HEK293 (cell line): Measurements from ENCODE around the gene GPR149.
"Not testable (repeated sequence)": the region's sequence is repeated elsewhere in the genome, so short reads cannot be mapped to it uniquely, and the experiment has no call there.

Experiments used
- CTCF ChIA-PET: fragments of 350-600 bp; formaldehyde crosslinking; extraction: SDS; loops from one replicate; lab custom pipeline; 2021; ENCODE audit warnings: antibody characterized with exemption; lab: Yijun Ruan, JAX
- POLR2A ChIA-PET: fragments of 300-600 bp; formaldehyde crosslinking; extraction: SDS; loops from one replicate; lab custom pipeline; 2020; ENCODE audit warnings: antibody characterized with exemption, inconsistent platforms; lab: Yijun Ruan, JAX
- H3K27ac ChIP-seq: fragments of 200-500 bp; sonication (Bioruptor generic); 2 replicates; pipeline ENCODE4 v1.5.1; 2014; ENCODE audit warnings: low read depth, low read length, control low read depth, inconsistent platforms; ENCODE audit errors: extremely low read depth
- H3K36me3 ChIP-seq, 2 experiments: fragments of 200-500 bp in 1 of 2; sonication (Bioruptor generic) in 1 of 2; 1 replicate in 1 of 2; 2 replicates in 1 of 2; pipeline ENCODE4 v1.5.1; 2014 to 2017; ENCODE audit warnings: inconsistent platforms in 2 of 2, low read length in 2 of 2; ENCODE audit not compliant: control insufficient read depth in 2 of 2, insufficient read depth in 1 of 2
- H3K4me1 ChIP-seq: fragments of 200-500 bp; sonication (Bioruptor generic); 2 replicates; pipeline ENCODE4 v1.5.1; 2014; ENCODE audit warnings: mild to moderate bottlenecking, low read length, inconsistent platforms; ENCODE audit not compliant: control insufficient read depth, insufficient read depth
- H3K4me3 ChIP-seq: 2 replicates; pipeline ENCODE4 v1.5.1; 2011; ENCODE audit warnings: low read depth, mild to moderate bottlenecking, control low read depth, low read length, moderate library complexity
- H3K9me3 ChIP-seq: fragments of 200-500 bp; sonication (Bioruptor generic); 2 replicates; pipeline ENCODE4 v1.5.1; 2014; ENCODE audit warnings: low read depth, low read length, inconsistent platforms; ENCODE audit not compliant: control insufficient read depth, insufficient read depth
- GLIS2 ChIP-seq: fragments of 450-650 bp; formaldehyde crosslinking; IDR thresholded peaks from 2 replicates; pipeline ENCODE4 v1.5.1; 2016; ENCODE audit warnings: missing biosample characterization, missing genetic modification characterization
- HOXC10 ChIP-seq: sonication (generic); formaldehyde crosslinking; IDR thresholded peaks from 2 replicates; pipeline ENCODE4 v1.8.1; 2023; ENCODE audit warnings: mild to moderate bottlenecking, missing genetic modification reagents
- MEIS1 ChIP-seq: sonication (generic); formaldehyde crosslinking; IDR thresholded peaks from 2 replicates; pipeline ENCODE4 v1.8.1; 2022; ENCODE audit warnings: missing genetic modification reagents, mild to moderate bottlenecking, borderline replicate concordance
- PRDM1 ChIP-seq: fragments of 450-650 bp; formaldehyde crosslinking; IDR thresholded peaks from 2 replicates; pipeline ENCODE4; 2016; ENCODE audit warnings: missing biosample characterization, missing genetic modification characterization
- SALL2 ChIP-seq: fragments of 450-650 bp; formaldehyde crosslinking; IDR thresholded peaks from 2 replicates; pipeline ENCODE4 v1.5.0; 2017; ENCODE audit warnings: missing biosample characterization, mild to moderate bottlenecking, missing genetic modification characterization, borderline replicate concordance
- ZBTB17 ChIP-seq: fragments of 450-650 bp; formaldehyde crosslinking; IDR thresholded peaks from 2 replicates; pipeline ENCODE4 v1.5.1; 2016; ENCODE audit warnings: missing biosample characterization, missing genetic modification characterization
- ZBTB8A ChIP-seq: fragments of 450-650 bp; formaldehyde crosslinking; IDR thresholded peaks from 2 replicates; pipeline ENCODE4 v1.5.1; 2016; ENCODE audit warnings: missing biosample characterization, missing genetic modification characterization
- ZEB2 ChIP-seq: fragments of 450-650 bp; formaldehyde crosslinking; IDR thresholded peaks from 2 replicates; pipeline ENCODE4 v1.5.1; 2016; ENCODE audit warnings: missing biosample characterization, missing genetic modification characterization
- ZIC2 ChIP-seq: fragments of 450-650 bp; formaldehyde crosslinking; IDR thresholded peaks from 2 replicates; pipeline ENCODE4 v1.5.1; 2016; ENCODE audit warnings: missing biosample characterization, missing genetic modification characterization
- ZNF114 ChIP-seq: fragments of 450-650 bp; formaldehyde crosslinking; IDR thresholded peaks from 2 replicates; pipeline ENCODE4 v1.5.0; 2017; ENCODE audit warnings: missing biosample characterization, missing genetic modification characterization
- ZNF140 ChIP-seq: fragments of 450-650 bp; formaldehyde crosslinking; IDR thresholded peaks from 2 replicates; pipeline ENCODE4 v1.5.1; 2016; ENCODE audit warnings: missing biosample characterization, missing genetic modification characterization
- ZNF146 ChIP-seq: fragments of 450-650 bp; formaldehyde crosslinking; IDR thresholded peaks from 2 replicates; pipeline ENCODE4 v1.5.1; 2016; ENCODE audit warnings: missing biosample characterization, missing genetic modification characterization
- ZNF169 ChIP-seq: fragments of 450-650 bp; formaldehyde crosslinking; IDR thresholded peaks from 2 replicates; pipeline ENCODE4 v1.5.1; 2016; ENCODE audit warnings: missing biosample characterization, missing genetic modification characterization
- ZNF223 ChIP-seq: fragments of 450-650 bp; formaldehyde crosslinking; IDR thresholded peaks from 2 replicates; pipeline ENCODE4 v1.5.1; 2016; ENCODE audit warnings: missing biosample characterization, missing genetic modification characterization
- ZNF335 ChIP-seq: fragments of 450-650 bp; formaldehyde crosslinking; conservative IDR thresholded peaks from 2 replicates; pipeline ENCODE4 v1.5.1; 2016; ENCODE audit warnings: missing biosample characterization, missing genetic modification characterization
- ZNF366 ChIP-seq: fragments of 450-650 bp; formaldehyde crosslinking; conservative IDR thresholded peaks from 2 replicates; pipeline ENCODE4 v1.5.1; 2016; ENCODE audit warnings: missing biosample characterization, missing genetic modification characterization
- ZNF664 ChIP-seq: fragments of 450-650 bp; formaldehyde crosslinking; IDR thresholded peaks from 2 replicates; pipeline ENCODE4 v1.5.1; 2016; ENCODE audit warnings: missing biosample characterization, missing genetic modification characterization
- ZNF785 ChIP-seq: fragments of 450-650 bp; formaldehyde crosslinking; IDR thresholded peaks from 2 replicates; pipeline ENCODE4 v1.5.1; 2016; ENCODE audit warnings: missing biosample characterization, missing genetic modification characterization
- TF ChIP-seq, protein P1 (sequence below): fragments of 450-650 bp; formaldehyde crosslinking; IDR thresholded peaks from 2 replicates; pipeline ENCODE4 v1.5.1; 2016; ENCODE audit warnings: missing biosample characterization, missing genetic modification characterization
- TF ChIP-seq, protein P2 (sequence below): fragments of 450-650 bp; formaldehyde crosslinking; optimal IDR thresholded peaks from 2 replicates; pipeline ENCODE3; 2016; ENCODE audit warnings: missing biosample characterization, mild to moderate bottlenecking, missing genetic modification characterization
- TF ChIP-seq, protein P3 (sequence below): fragments of 450-650 bp; formaldehyde crosslinking; IDR thresholded peaks from 2 replicates; pipeline ENCODE4 v1.5.1; 2016; ENCODE audit warnings: missing biosample characterization, missing genetic modification characterization
- TF ChIP-seq, protein P4 (sequence below): fragments of 450-650 bp; formaldehyde crosslinking; IDR thresholded peaks from 2 replicates; pipeline ENCODE4 v1.5.1; 2016; ENCODE audit warnings: missing biosample characterization, missing genetic modification characterization

GPR149 gene

DNA sequence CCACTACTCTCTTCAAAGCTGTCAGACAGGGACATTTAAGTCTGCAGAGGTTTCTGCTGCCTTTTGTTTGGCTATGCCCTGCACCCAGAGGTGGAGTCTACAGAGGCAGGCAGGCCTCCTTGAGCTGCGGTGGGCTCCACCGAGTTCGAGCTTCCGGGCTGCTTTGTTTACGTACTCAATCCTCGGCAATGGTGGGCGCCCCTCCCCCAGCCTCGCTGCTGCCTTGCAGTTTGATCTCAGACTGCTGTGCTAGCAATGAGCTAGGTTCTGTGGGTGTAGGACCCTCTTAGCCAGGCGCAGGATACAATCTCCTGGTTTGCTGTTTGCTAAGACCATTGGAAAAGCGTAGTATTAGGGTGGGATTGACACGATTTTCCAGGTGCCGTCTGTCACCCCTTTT is 9.1 kb upstream of the GPR149 start:
- CTCF ChIA-PET = interaction anchor here (0.7 kb wide), 1 partner anchor 1581 kb away, joined by 3 read pairs; no protein-coding TSS in a partner anchor
- H3K9me3 ChIP-seq, H3K36me3 ChIP-seq, POLR2A ChIA-PET, H3K4me3 ChIP-seq, H3K27ac ChIP-seq, H3K4me1 ChIP-seq: not testable (repeated sequence)

DNA sequence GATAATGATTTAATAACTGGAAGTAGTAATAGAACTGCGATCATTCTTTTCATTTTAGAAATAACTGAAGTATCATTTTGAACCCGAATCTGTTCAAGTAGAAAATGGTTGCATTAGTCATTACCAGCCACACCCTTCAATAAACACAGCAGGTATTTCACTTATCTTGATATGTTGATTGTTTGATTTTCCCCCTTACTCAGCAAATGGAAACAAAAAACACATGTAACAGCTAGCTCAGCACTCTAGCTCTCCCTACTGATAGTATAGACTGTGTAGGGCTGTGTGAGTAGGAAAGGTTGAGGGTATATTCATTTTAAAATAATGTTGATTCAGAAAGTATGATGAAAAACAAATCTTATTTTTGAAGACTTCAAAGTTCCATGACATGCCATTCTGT is 1.1 kb upstream of the GPR149 start:
- Histone ChIP-seq H3K36me3 (no peaks in the 10 kb centered on the region), H3K9me3 (no peaks in the 10 kb centered on the region), H3K4me1 (no peaks in the 10 kb centered on the region), H3K4me3 (no peak overlapping the region), H3K27ac (no peak overlapping the region)
- no peak for TF ChIP-seq ZNF114 (tag by site-specific recombination)
- no peak for TF ChIP-seq SALL2
- TF ChIP-seq ZEB2 (tag by site-specific recombination) = no peak
- no peak for TF ChIP-seq MEIS1 (CRISPR knock-in tag)
- TF ChIP-seq HOXC10 (CRISPR knock-in tag) = no peak
- TF ChIP-seq ZNF223 = no peak
- TF ChIP-seq GLIS2 (tag by site-specific recombination) = no peak
- TF ChIP-seq ZNF146 (tag by site-specific recombination) = no peak
- no peak for TF ChIP-seq ZNF664
- no peak for TF ChIP-seq ZNF785 (tag by site-specific recombination)
- TF ChIP-seq, protein P1, sequence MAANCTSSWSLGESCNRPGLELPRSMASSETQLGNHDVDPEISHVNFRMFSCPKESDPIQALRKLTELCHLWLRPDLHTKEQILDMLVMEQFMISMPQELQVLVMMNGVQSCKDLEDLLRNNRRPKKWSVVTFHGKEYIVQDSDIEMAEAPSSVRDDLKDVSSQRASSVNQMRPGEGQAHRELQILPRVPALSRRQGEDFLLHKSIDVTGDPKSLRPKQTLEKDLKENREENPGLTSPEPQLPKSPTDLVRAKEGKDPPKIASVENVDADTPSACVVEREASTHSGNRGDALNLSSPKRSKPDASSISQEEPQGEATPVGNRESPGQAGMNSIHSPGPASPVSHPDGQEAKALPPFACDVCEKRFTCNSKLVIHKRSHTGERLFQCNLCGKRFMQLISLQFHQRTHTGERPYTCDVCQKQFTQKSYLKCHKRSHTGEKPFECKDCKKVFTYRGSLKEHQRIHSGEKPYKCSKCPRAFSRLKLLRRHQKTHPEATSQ = no peak
- CTCF ChIA-PET = interaction anchor here (0.6 kb wide), 1 partner anchor 104 kb away, joined by 3 read pairs; no protein-coding TSS in a partner anchor
- POLR2A ChIA-PET = no interaction called here

DNA sequence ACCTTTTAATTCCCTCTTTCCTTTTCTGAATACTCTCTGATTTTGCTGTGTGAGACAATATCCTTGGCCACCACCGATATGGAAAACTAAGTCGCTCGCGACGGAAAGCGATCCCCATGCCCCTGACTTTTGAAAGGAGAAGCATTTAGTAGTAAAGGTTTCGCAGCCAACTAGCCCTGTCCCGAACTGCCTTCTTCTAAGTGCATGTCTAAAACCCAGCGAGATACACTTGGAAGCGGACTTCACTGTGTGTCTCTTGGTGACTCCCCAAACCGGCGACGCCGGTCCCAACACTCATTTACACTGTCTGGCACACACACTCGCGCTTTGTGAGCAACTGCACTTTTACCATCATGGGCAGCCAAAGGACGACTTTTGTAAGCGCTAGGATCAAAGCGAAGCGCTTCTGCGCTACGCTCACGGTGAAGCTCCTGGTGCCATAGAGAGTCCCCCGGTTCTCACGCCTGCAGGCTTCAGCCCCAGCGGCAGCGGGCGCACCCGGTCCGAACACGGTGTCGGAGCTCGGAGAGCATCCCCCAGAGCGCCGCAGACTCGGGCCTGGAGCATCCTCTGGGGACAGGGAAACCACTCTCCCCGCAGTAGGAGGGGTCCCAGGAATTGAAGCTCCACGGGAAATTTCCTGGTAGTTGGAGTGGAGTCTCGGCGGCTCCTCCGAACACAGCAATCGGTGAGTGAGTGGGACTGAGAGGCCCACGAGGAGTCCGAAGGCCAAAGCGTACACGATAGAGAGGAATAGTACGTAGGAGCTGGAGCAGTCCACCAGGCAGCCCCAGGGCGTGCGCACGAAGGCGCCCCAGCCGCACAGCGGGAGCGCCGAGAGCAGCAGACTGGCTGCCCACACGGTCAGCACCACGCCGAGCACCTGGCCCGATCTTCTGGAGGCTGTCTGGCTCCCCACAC is 1.4 kb downstream of the GPR149 start:
- no peaks in the 10 kb centered on the region for H3K4me1 ChIP-seq
- CTCF ChIA-PET = interaction anchor here (0.6 kb wide), 1 partner anchor 353 kb away, joined by 3 read pairs; no protein-coding TSS in a partner anchor
- TF ChIP-seq, protein P2, sequence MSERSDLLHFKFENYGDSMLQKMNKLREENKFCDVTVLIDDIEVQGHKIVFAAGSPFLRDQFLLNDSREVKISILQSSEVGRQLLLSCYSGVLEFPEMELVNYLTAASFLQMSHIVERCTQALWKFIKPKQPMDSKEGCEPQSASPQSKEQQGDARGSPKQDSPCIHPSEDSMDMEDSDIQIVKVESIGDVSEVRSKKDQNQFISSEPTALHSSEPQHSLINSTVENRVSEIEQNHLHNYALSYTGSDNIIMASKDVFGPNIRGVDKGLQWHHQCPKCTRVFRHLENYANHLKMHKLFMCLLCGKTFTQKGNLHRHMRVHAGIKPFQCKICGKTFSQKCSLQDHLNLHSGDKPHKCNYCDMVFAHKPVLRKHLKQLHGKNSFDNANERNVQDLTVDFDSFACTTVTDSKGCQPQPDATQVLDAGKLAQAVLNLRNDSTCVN (tag by site-specific recombination) = peak; percentile 28
- TF ChIP-seq ZIC2 (tag by site-specific recombination) = peak; percentile 43; the same call in 1 of the 2 replicates
- TF ChIP-seq ZNF169 (tag by site-specific recombination) = no peak
- TF ChIP-seq, protein P3, sequence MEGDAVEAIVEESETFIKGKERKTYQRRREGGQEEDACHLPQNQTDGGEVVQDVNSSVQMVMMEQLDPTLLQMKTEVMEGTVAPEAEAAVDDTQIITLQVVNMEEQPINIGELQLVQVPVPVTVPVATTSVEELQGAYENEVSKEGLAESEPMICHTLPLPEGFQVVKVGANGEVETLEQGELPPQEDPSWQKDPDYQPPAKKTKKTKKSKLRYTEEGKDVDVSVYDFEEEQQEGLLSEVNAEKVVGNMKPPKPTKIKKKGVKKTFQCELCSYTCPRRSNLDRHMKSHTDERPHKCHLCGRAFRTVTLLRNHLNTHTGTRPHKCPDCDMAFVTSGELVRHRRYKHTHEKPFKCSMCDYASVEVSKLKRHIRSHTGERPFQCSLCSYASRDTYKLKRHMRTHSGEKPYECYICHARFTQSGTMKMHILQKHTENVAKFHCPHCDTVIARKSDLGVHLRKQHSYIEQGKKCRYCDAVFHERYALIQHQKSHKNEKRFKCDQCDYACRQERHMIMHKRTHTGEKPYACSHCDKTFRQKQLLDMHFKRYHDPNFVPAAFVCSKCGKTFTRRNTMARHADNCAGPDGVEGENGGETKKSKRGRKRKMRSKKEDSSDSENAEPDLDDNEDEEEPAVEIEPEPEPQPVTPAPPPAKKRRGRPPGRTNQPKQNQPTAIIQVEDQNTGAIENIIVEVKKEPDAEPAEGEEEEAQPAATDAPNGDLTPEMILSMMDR (tag by site-specific recombination) = peak; percentile 35; the same call in 1 of the 2 replicates
- TF ChIP-seq ZBTB8A = peak; percentile 15; the same call in 1 of the 2 replicates
- TF ChIP-seq, protein P4, sequence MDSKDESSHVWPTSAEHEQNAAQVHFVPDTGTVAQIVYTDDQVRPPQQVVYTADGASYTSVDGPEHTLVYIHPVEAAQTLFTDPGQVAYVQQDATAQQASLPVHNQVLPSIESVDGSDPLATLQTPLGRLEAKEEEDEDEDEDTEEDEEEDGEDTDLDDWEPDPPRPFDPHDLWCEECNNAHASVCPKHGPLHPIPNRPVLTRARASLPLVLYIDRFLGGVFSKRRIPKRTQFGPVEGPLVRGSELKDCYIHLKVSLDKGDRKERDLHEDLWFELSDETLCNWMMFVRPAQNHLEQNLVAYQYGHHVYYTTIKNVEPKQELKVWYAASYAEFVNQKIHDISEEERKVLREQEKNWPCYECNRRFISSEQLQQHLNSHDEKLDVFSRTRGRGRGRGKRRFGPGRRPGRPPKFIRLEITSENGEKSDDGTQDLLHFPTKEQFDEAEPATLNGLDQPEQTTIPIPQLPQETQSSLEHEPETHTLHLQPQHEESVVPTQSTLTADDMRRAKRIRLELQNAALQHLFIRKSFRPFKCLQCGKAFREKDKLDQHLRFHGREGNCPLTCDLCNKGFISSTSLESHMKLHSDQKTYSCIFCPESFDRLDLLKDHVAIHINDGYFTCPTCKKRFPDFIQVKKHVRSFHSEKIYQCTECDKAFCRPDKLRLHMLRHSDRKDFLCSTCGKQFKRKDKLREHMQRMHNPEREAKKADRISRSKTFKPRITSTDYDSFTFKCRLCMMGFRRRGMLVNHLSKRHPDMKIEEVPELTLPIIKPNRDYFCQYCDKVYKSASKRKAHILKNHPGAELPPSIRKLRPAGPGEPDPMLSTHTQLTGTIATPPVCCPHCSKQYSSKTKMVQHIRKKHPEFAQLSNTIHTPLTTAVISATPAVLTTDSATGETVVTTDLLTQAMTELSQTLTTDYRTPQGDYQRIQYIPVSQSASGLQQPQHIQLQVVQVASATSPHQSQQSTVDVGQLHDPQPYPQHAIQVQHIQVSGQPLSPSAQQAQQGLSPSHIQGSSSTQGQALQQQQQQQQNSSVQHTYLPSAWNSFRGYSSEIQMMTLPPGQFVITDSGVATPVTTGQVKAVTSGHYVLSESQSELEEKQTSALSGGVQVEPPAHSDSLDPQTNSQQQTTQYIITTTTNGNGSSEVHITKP = peak; percentile 32; the same call in 1 of the 2 replicates
- TF ChIP-seq ZNF366 (tag by site-specific recombination) = no peak
- TF ChIP-seq ZBTB17 (tag by site-specific recombination) = peak; percentile 84
- TF ChIP-seq ZNF335 (tag by site-specific recombination) = peak; percentile 61; the same call in 1 of the 2 replicates
- no peak for TF ChIP-seq PRDM1 (tag by site-specific recombination)
- TF ChIP-seq GLIS2 (tag by site-specific recombination) = 0 out of 2 replicates have a peak, but pooled peaks have one; percentile 15
- TF ChIP-seq ZNF140 (tag by site-specific recombination) = 0 out of 2 replicates have a peak, but pooled peaks have one; percentile 14
- H3K9me3 ChIP-seq = no peaks in the 10 kb centered on the region
- no peak overlapping the region for H3K27ac ChIP-seq
- H3K36me3 ChIP-seq = no peaks in the 10 kb centered on the region
- POLR2A ChIA-PET = no interaction called here
- peak overlapping the region; percentile 14 for H3K4me3 ChIP-seq
